ENCODE measurements around the gene LRP5.

Gene LRP5

DNA sequence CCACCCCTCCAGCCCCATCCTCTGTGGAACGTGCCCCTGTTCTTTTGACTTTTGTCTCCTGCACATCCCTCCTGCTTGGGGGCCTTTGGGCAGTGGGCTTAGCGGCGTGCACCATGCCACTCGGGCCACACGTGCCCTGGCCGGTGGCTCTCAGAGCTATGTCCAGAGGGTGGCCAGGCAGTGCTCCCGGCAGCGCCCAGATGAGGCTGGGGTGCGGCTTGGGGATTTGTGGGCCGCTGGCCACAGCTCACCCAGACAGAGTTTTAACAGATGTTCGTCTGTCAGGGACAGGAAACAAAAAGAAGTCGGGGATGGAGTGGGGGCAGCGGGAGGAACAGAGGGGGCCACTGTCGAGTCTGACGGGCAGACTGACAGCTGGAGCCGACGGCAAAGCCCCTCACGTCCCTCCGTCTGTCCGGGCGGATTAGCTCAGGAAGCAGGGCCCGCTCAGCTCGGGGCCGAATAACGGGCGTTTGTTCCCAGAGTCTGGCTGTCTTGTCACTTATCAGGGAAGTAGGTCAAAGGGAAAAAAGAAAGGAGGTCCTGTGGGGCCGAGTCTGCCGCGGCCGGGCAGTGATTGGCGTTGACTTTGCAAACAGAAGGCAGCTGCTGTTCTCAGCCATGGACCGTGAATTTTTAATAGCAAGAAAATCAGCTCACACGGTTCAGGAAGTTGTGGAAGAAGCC, 61.6 kb downstream of the LRP5 start:
- TF ChIP-seq POLR2AphosphoS5 (IDR thresholded peaks at IDR 0.05; ENCODE audit: low read depth, low read length): no peak
- peak; percentile 10 for TF ChIP-seq FOXP2 (optimal IDR thresholded peaks at IDR 0.05; ENCODE audit: borderline replicate concordance, extremely low read depth, extremely low read length, insufficient read depth)

- TF ChIP-seq TAF1 (IDR thresholded peaks at IDR 0.05; ENCODE audit: borderline replicate concordance, insufficient read depth, low read length): no peak
Measured at GRCh38 chr11:68374531-68374930, 62.1 kb downstream of the LRP5 start.

DNA sequence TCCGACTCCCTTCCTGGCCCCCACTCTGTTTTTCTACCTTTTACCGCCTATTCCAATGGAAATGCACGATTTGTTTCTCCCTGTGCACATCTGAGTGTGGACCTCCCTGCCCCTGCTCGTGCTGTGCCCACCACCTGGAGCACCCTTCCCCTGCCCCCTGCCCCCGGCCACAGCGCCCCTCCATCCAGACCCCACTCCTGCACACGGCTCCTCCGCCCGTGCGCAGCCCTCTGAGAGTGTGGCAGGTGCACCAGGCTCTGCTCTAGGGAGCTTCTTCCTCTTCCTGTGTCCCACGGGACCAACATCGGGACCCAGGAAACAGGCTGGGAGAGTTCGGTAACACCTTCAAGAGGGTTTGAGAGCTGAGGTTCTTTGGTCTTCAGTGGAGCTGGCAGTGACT, 62.9 kb downstream of the LRP5 start:
- TF ChIP-seq, protein P1, sequence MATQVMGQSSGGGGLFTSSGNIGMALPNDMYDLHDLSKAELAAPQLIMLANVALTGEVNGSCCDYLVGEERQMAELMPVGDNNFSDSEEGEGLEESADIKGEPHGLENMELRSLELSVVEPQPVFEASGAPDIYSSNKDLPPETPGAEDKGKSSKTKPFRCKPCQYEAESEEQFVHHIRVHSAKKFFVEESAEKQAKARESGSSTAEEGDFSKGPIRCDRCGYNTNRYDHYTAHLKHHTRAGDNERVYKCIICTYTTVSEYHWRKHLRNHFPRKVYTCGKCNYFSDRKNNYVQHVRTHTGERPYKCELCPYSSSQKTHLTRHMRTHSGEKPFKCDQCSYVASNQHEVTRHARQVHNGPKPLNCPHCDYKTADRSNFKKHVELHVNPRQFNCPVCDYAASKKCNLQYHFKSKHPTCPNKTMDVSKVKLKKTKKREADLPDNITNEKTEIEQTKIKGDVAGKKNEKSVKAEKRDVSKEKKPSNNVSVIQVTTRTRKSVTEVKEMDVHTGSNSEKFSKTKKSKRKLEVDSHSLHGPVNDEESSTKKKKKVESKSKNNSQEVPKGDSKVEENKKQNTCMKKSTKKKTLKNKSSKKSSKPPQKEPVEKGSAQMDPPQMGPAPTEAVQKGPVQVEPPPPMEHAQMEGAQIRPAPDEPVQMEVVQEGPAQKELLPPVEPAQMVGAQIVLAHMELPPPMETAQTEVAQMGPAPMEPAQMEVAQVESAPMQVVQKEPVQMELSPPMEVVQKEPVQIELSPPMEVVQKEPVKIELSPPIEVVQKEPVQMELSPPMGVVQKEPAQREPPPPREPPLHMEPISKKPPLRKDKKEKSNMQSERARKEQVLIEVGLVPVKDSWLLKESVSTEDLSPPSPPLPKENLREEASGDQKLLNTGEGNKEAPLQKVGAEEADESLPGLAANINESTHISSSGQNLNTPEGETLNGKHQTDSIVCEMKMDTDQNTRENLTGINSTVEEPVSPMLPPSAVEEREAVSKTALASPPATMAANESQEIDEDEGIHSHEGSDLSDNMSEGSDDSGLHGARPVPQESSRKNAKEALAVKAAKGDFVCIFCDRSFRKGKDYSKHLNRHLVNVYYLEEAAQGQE (IDR thresholded peaks at IDR 0.05; ENCODE audit: insufficient read depth in 1 of 2, low read depth in 2 of 2, low read length in 2 of 2): no peak
- TF ChIP-seq FOXP2 (optimal IDR thresholded peaks at IDR 0.05; ENCODE audit: borderline replicate concordance, extremely low read depth, extremely low read length, insufficient read depth) (no peak), POLR2AphosphoS5 (IDR thresholded peaks at IDR 0.05; ENCODE audit: low read depth, low read length) (no peak), SIN3A (IDR thresholded peaks at IDR 0.05; ENCODE audit: borderline replicate concordance, insufficient read depth, low read length) (no peak), TAF1 (IDR thresholded peaks at IDR 0.05; ENCODE audit: borderline replicate concordance, insufficient read depth, low read length) (no peak)

- TF ChIP-seq TAF1 (IDR thresholded peaks at IDR 0.05; ENCODE audit: borderline replicate concordance, insufficient read depth, low read length) (no peak), POLR2AphosphoS5 (IDR thresholded peaks at IDR 0.05; ENCODE audit: low read depth, low read length) (no peak), FOXP2 (optimal IDR thresholded peaks at IDR 0.05; ENCODE audit: borderline replicate concordance, extremely low read depth, extremely low read length, insufficient read depth) (no peak), SIN3A (IDR thresholded peaks at IDR 0.05; ENCODE audit: borderline replicate concordance, insufficient read depth, low read length) (no peak)
- TF ChIP-seq, protein P1 (IDR thresholded peaks at IDR 0.05; ENCODE audit: insufficient read depth in 1 of 2, low read depth in 2 of 2, low read length in 2 of 2): no peak
Measured at GRCh38 chr11:68375766-68376165, 63.4 kb downstream of the LRP5 start.

DNA sequence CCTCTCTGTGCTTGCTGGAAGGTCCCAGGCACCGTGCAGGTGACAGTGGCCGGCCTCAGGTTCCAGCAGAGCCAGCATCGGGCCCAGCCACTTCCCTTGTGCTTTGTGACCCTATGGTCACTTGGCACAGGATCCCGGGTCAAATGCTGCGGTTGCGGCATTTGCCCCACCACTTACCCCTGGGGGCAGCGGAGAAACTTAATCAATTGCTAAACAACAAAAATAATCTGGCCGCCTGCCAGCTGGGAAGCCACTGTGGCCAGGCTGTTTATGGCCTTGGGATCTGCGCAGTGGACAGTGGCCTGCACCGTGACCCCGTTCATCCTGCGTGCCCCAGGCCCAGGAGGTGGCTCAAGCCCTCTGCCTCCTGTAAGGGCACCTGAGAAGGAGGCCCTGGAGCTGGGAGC, 65.0 kb downstream of the LRP5 start:
- TF ChIP-seq SIN3A (IDR thresholded peaks at IDR 0.05; ENCODE audit: borderline replicate concordance, insufficient read depth, low read length) (no peak), TAF1 (IDR thresholded peaks at IDR 0.05; ENCODE audit: borderline replicate concordance, insufficient read depth, low read length) (no peak), POLR2AphosphoS5 (IDR thresholded peaks at IDR 0.05; ENCODE audit: low read depth, low read length) (no peak), FOXP2 (optimal IDR thresholded peaks at IDR 0.05; ENCODE audit: borderline replicate concordance, extremely low read depth, extremely low read length, insufficient read depth) (peak; percentile 42)
- TF ChIP-seq, protein P1 (IDR thresholded peaks at IDR 0.05; ENCODE audit: insufficient read depth in 1 of 2, low read depth in 2 of 2, low read length in 2 of 2): no peak

- TF ChIP-seq SIN3A (IDR thresholded peaks at IDR 0.05; ENCODE audit: borderline replicate concordance, insufficient read depth, low read length): no peak
- TF ChIP-seq POLR2AphosphoS5 (IDR thresholded peaks at IDR 0.05; ENCODE audit: low read depth, low read length): no peak
- TF ChIP-seq FOXP2 (optimal IDR thresholded peaks at IDR 0.05; ENCODE audit: borderline replicate concordance, extremely low read depth, extremely low read length, insufficient read depth): no peak
- TF ChIP-seq TAF1 (IDR thresholded peaks at IDR 0.05; ENCODE audit: borderline replicate concordance, insufficient read depth, low read length): no peak
- TF ChIP-seq, protein P1 (IDR thresholded peaks at IDR 0.05; ENCODE audit: insufficient read depth in 1 of 2, low read depth in 2 of 2, low read length in 2 of 2): no peak
Measured at GRCh38 chr11:68379206-68379605, 66.8 kb downstream of the LRP5 start.
